Spinal cord (tissue), 4 donors: ENCODE measurements around the gene CELF3. TPM values are rescaled to one million over a fixed set of nuclear protein-coding genes. Genes with fewer than 3 reads are reported as not detected.

ENCODE experiments used
- polyA plus RNA-seq, 2 donors: library from polyadenylated mRNA; unstranded; fragments of 120-200 nt; gene quantifications; one replicate each; pipeline ENCODE4 v1.2.1, GENCODE V29; 2013; ENCODE audit not compliant: insufficient read length in 2 of 2
- small RNA-seq: library from RNA; depleted of rRNA; stranded (forward); fragments of <200 nt; gene quantifications from one replicate; pipeline ENCODE3, GENCODE V24; 2014; ENCODE audit warnings: low replicate concordance
- total RNA-seq, 2 donors: library from RNA; depleted of rRNA in 1 of 2; stranded (reverse); fragments of 120-200 nt in 1 of 2; fragments of >200 nt in 1 of 2; gene quantifications; one replicate each; pipeline versions ENCODE4 v1.2.3 to v1.2.4, GENCODE V29; 2013 to 2014

Gene CELF3
- total and polyA plus RNA-seq, 4 donors, result 12.7 to 106 (median 52.3) TPM

Small RNA genes within 50 kb of the gene (small RNA-seq; reads per million reads assigned to genes)
- gene RNU6-662P, result not detected

Other genes with a start within 250 kb of the CELF3 start
- 1 to 10 TPM; 2.4 to 4.1 TPM for gene CGN, start 205.4 kb downstream of the CELF3 start, total RNA-seq
- 10 to 100 TPM in 1 of 2 donors, 1 to 10 TPM in 1; 6.9 to 14.1 TPM for gene CGN, start 205.4 kb downstream of the CELF3 start, polyA plus RNA-seq
- gene TUFT1, start 176.5 kb downstream of the CELF3 start, total RNA-seq, result 1 to 10 TPM; 5.8 to 6.3 TPM
- 1 to 10 TPM; 6.4 to 9.7 TPM for gene TUFT1, start 176.5 kb downstream of the CELF3 start, polyA plus RNA-seq
- gene SNX27, start 104.8 kb downstream of the CELF3 start, total RNA-seq, result 10 to 100 TPM; 33.1 to 77.1 TPM
- 10 to 100 TPM; 44.5 to 51.2 TPM for gene SNX27, start 104.8 kb downstream of the CELF3 start, polyA plus RNA-seq
- gene RIIAD1, start 4.7 kb upstream of the CELF3 start, total RNA-seq, result 1 to 10 TPM; 2.1 to 5.2 TPM
- 1 to 10 TPM; 8.0 to 8.6 TPM for gene RIIAD1, start 4.7 kb upstream of the CELF3 start, polyA plus RNA-seq
- gene MRPL9, start 46.7 kb upstream of the CELF3 start, total RNA-seq, result 10 to 100 TPM; 59.1 to 91.3 TPM
- gene MRPL9, start 46.7 kb upstream of the CELF3 start, polyA plus RNA-seq, result 10 to 100 TPM; 86.4 to 86.5 TPM
- 10 to 100 TPM; 11.3 to 15.6 TPM for gene TDRKH, start 73.7 kb upstream of the CELF3 start, total RNA-seq
- 10 to 100 TPM; 18.7 to 20.8 TPM for gene TDRKH, start 73.7 kb upstream of the CELF3 start, polyA plus RNA-seq
- gene LINGO4, start 88.6 kb upstream of the CELF3 start, total RNA-seq, result 1 to 10 TPM in 1 of 2 donors, under 1 TPM in 1; 0.22 to 2.0 TPM
- gene LINGO4, start 88.6 kb upstream of the CELF3 start, polyA plus RNA-seq, result 1 to 10 TPM in 1 of 2 donors, under 1 TPM in 1; 0.62 to 1.0 TPM
- gene RORC, start 115.0 kb upstream of the CELF3 start, total RNA-seq, result under 1 TPM in 1 of 2 donors, not detected in 1; 0.44 TPM
- under 1 TPM; 0.15 to 0.17 TPM for gene RORC, start 115.0 kb upstream of the CELF3 start, polyA plus RNA-seq
- not detected for gene C2CD4D, start 123.0 kb upstream of the CELF3 start, total RNA-seq
- gene C2CD4D, start 123.0 kb upstream of the CELF3 start, polyA plus RNA-seq, result under 1 TPM; 0.74 to 0.97 TPM
- not detected for gene THEM5, start 136.9 kb upstream of the CELF3 start, total RNA-seq
- 1 to 10 TPM; 1.5 to 1.8 TPM for gene THEM5, start 136.9 kb upstream of the CELF3 start, polyA plus RNA-seq
- 10 to 100 TPM; 13.0 to 16.8 TPM for gene THEM4, start 192.7 kb upstream of the CELF3 start, total RNA-seq
- gene THEM4, start 192.7 kb upstream of the CELF3 start, polyA plus RNA-seq, result 10 to 100 TPM; 25.8 to 34.0 TPM